Activated CD4-positive, alpha-beta memory T cell treated with anti-CD3 and anti-CD28 coated beads for 36 hours (primary cell): ENCODE data around the gene ZNRF3. TPM values are rescaled to one million over a fixed set of nuclear protein-coding genes. Genes with fewer than 3 reads are reported as not detected.
"Not testable (repeated sequence)": the region's sequence is repeated elsewhere in the genome, so short reads cannot be mapped to it uniquely, and the experiment has no call there.

Experiments
- CTCF ChIA-PET: fragments of 350-600 bp; sonication (Branson Sonifier 250); formaldehyde crosslinking; loops from one replicate; lab custom pipeline; 2021; ENCODE audit warnings: antibody characterized with exemption, inconsistent platforms; lab: Charles Lee
- POLR2A ChIA-PET: fragments of 350-600 bp; sonication (Branson Sonifier 250); formaldehyde crosslinking; loops from one replicate; lab custom pipeline; 2021; ENCODE audit warnings: antibody characterized with exemption; lab: Charles Lee
- DNase-seq: peaks from one replicate; pipeline ENCODE4 v3.0.0-alpha.2; 2020
- H3K27ac Mint-ChIP-seq: one replicate; pipeline ENCODE4 v1.8.0; 2021; ENCODE audit warnings: mixed read lengths
- H3K27me3 Mint-ChIP-seq: one replicate; pipeline ENCODE4 v1.8.0; 2021; ENCODE audit warnings: mixed read lengths
- H3K36me3 Mint-ChIP-seq: one replicate; pipeline ENCODE4 v1.8.0; 2021; ENCODE audit warnings: mixed read lengths
- H3K4me1 Mint-ChIP-seq: one replicate; pipeline ENCODE4 v1.8.0; 2021; ENCODE audit warnings: low read depth, mixed read lengths
- H3K4me3 Mint-ChIP-seq: one replicate; pipeline ENCODE4 v1.8.0; 2021; ENCODE audit warnings: mild to moderate bottlenecking, mixed read lengths
- H3K9me3 Mint-ChIP-seq: one replicate; pipeline ENCODE4 v1.8.0; 2021; ENCODE audit warnings: mixed read lengths
- intact Hi-C: fragments of 100-400 bp; cut with micrococcal nuclease; formaldehyde crosslinking; loops from one replicate; pipeline ENCODE4 v1.15.1; 2023
- total RNA-seq, 2 experiments: library from RNA; stranded (reverse); gene quantifications; one replicate each; pipeline ENCODE4 v1.2.3, GENCODE V29; 2021

Gene ZNRF3
- total RNA-seq, 2 experiments from 2014 or later = 1.3 to 1.5 TPM

GRCh38 chr22:29030016-29030617 is 146.7 kb downstream of the ZNRF3 start:
- CTCF ChIA-PET = interaction anchor here (3.7 kb wide), 1 partner anchor 11 kb away, joined by 16 read pairs; no protein-coding TSS in a partner anchor
- Mint-ChIP-seq H3K4me3 (no peak overlapping the region), H3K27me3 (peaks cover 33% of the 10 kb centered on the region), H3K9me3 (no peaks in the 10 kb centered on the region), H3K27ac (no peak overlapping the region), H3K4me1 (peaks cover 8% of the 10 kb centered on the region), H3K36me3 (no peaks in the 10 kb centered on the region)
- intact Hi-C loops = loop anchor here (10.0 kb wide), 1 partner anchor 55 kb away; no protein-coding TSS in a partner anchor
- POLR2A ChIA-PET = no interaction called here
- DNase-seq = peak; percentile 18

- intact Hi-C loops = loop anchor here (10.0 kb wide), 1 partner anchor 56 kb away; no protein-coding TSS in a partner anchor
- Mint-ChIP-seq H3K36me3 (no peaks in the 10 kb centered on the region), H3K4me3 (no peak overlapping the region), H3K9me3 (no peaks in the 10 kb centered on the region), H3K27me3 (peaks cover 33% of the 10 kb centered on the region), H3K27ac (no peak overlapping the region), H3K4me1 (peaks cover 8% of the 10 kb centered on the region)
- no peak for DNase-seq
- POLR2A ChIA-PET = interaction anchor here (0.6 kb wide), 1 partner anchor 122 kb away, joined by 3 read pairs; no protein-coding TSS in a partner anchor
- CTCF ChIA-PET = interaction anchor here (1.0 to 3.7 kb wide), 2 partner anchors 10 to 124 kb away, joined by 3 to 16 read pairs; no protein-coding TSS in a partner anchor
Measured at GRCh38 chr22:29030618-29031226, 147.3 kb downstream of the ZNRF3 start.

- POLR2A ChIA-PET = interaction anchor here (0.6 kb wide), 1 partner anchor 123 kb away, joined by 3 read pairs; no protein-coding TSS in a partner anchor
- H3K27ac Mint-ChIP-seq = no peak overlapping the region
- H3K27me3 Mint-ChIP-seq = peaks cover 33% of the 10 kb centered on the region
Measured at GRCh38 chr22:29031227-29032011, 148.0 kb downstream of the ZNRF3 start.

GRCh38 chr22:29032014-29032475 is 148.7 kb downstream of the ZNRF3 start:
- Mint-ChIP-seq H3K4me1 (peaks cover 8% of the 10 kb centered on the region), H3K27me3 (peaks cover 33% of the 10 kb centered on the region), H3K4me3 (no peak overlapping the region), H3K36me3 (no peaks in the 10 kb centered on the region), H3K27ac (no peak overlapping the region), H3K9me3 (no peaks in the 10 kb centered on the region)
- intact Hi-C loops = loop anchor here (10.0 kb wide), 1 partner anchor 57 kb away; no protein-coding TSS in a partner anchor
- ChIA-PET CTCF (interaction anchor here (1.0 kb wide), 2 partner anchors 122 to 176 kb away, joined by 3 read pairs; no protein-coding TSS in a partner anchor), POLR2A (no interaction called here)
- DNase-seq = no peak

More at GRCh38 chr22:29031227-29032011, 148.0 kb downstream of the ZNRF3 start:
- Mint-ChIP-seq H3K36me3 (no peaks in the 10 kb centered on the region), H3K9me3 (no peaks in the 10 kb centered on the region), H3K4me1 (peaks cover 8% of the 10 kb centered on the region), H3K4me3 (no peak overlapping the region)
- CTCF ChIA-PET = interaction anchor here (1.0 to 3.7 kb wide), 3 partner anchors 9 to 176 kb away, joined by 3 to 16 read pairs (median 3); no protein-coding TSS in a partner anchor
- DNase-seq = no peak
- intact Hi-C loops = loop anchor here (10.0 kb wide), 1 partner anchor 57 kb away; no protein-coding TSS in a partner anchor

GRCh38 chr22:29032584-29032983 is 149.2 kb downstream of the ZNRF3 start:
- no peak overlapping the region for H3K27ac Mint-ChIP-seq

GRCh38 chr22:29037340-29037932 is 154.1 kb downstream of the ZNRF3 start:
- DNase-seq = no peak
- no peaks in the 10 kb centered on the region for H3K9me3 Mint-ChIP-seq

More at GRCh38 chr22:29032584-29032983, 149.2 kb downstream of the ZNRF3 start:
- H3K4me3 Mint-ChIP-seq = no peak overlapping the region
- H3K4me1 Mint-ChIP-seq = peaks cover 8% of the 10 kb centered on the region
- H3K9me3 Mint-ChIP-seq = no peaks in the 10 kb centered on the region
- ChIA-PET CTCF (interaction anchor here (1.0 kb wide), 1 partner anchor 177 kb away, joined by 3 read pairs; no protein-coding TSS in a partner anchor), POLR2A (no interaction called here)
- no peaks in the 10 kb centered on the region for H3K36me3 Mint-ChIP-seq
- H3K27me3 Mint-ChIP-seq = peaks cover 33% of the 10 kb centered on the region
- intact Hi-C loops = loop anchor here (10.0 kb wide), 1 partner anchor 58 kb away; no protein-coding TSS in a partner anchor
- DNase-seq = no peak

GRCh38 chr22:29039148-29039547 is 155.8 kb downstream of the ZNRF3 start:
- peaks cover 1% of the 10 kb centered on the region for H3K27me3 Mint-ChIP-seq
- DNase-seq = no peak
- H3K36me3 Mint-ChIP-seq = no peaks in the 10 kb centered on the region
- H3K4me3 Mint-ChIP-seq = no peak overlapping the region
- intact Hi-C loops = loop anchor here (10.0 kb wide), 1 partner anchor 64 kb away; no protein-coding TSS in a partner anchor
- H3K9me3 Mint-ChIP-seq = no peaks in the 10 kb centered on the region
- no peak overlapping the region for H3K27ac Mint-ChIP-seq
- H3K4me1 Mint-ChIP-seq = no peaks in the 10 kb centered on the region
- ChIA-PET POLR2A (no interaction called here), CTCF (interaction anchor here (0.8 to 10.6 kb wide), 7 partner anchors 20 to 439 kb away, joined by 3 to 173 read pairs (median 10); no protein-coding TSS in a partner anchor)

More at GRCh38 chr22:29037340-29037932, 154.1 kb downstream of the ZNRF3 start:
- Mint-ChIP-seq H3K4me1 (no peaks in the 10 kb centered on the region), H3K27me3 (peaks cover 5% of the 10 kb centered on the region), H3K27ac (no peak overlapping the region), H3K4me3 (no peak overlapping the region), H3K36me3 (no peaks in the 10 kb centered on the region)
- ChIA-PET CTCF (interaction anchor here (8.5 to 10.6 kb wide), 2 partner anchors 181 to 437 kb away, joined by 67 to 173 read pairs; no protein-coding TSS in a partner anchor), POLR2A (no interaction called here)
- intact Hi-C loops = loop anchor here (10.0 kb wide), 1 partner anchor 63 kb away; no protein-coding TSS in a partner anchor

GRCh38 chr22:29039684-29040083 is 156.3 kb downstream of the ZNRF3 start:
- H3K4me1 Mint-ChIP-seq, H3K27ac Mint-ChIP-seq, DNase-seq, H3K27me3 Mint-ChIP-seq, POLR2A ChIA-PET, H3K4me3 Mint-ChIP-seq, H3K9me3 Mint-ChIP-seq, H3K36me3 Mint-ChIP-seq: not testable (repeated sequence)
- intact Hi-C loops = loop anchor here (1.0 to 10.0 kb wide), 3 partner anchors 65 to 439 kb away; no protein-coding TSS in a partner anchor
- CTCF ChIA-PET = interaction anchor here (0.8 to 10.6 kb wide), 13 partner anchors 20 to 439 kb away, joined by 3 to 173 read pairs (median 10); no protein-coding TSS in a partner anchor

- peaks cover 1% of the 10 kb centered on the region for H3K27me3 Mint-ChIP-seq
- no peak overlapping the region for H3K27ac Mint-ChIP-seq
- ChIA-PET CTCF (interaction anchor here (0.6 to 10.6 kb wide), 45 partner anchors 11 to 1020 kb away, joined by 3 to 173 read pairs (median 5); partner anchors contain the start of gene ZNRF3), POLR2A (interaction anchor here (1.4 kb wide), 1 partner anchor 185 kb away, joined by 8 read pairs; no protein-coding TSS in a partner anchor)
- intact Hi-C loops = loop anchor here (1.0 kb wide), 2 partner anchors 185 to 440 kb away; no protein-coding TSS in a partner anchor
- no peaks in the 10 kb centered on the region for H3K36me3 Mint-ChIP-seq
- H3K4me1 Mint-ChIP-seq = no peaks in the 10 kb centered on the region
- peak; percentile 65 for DNase-seq
- no peak overlapping the region for H3K4me3 Mint-ChIP-seq
- H3K9me3 Mint-ChIP-seq = no peaks in the 10 kb centered on the region
Measured at GRCh38 chr22:29040385-29041275, 157.3 kb downstream of the ZNRF3 start.

- H3K9me3 Mint-ChIP-seq = no peaks in the 10 kb centered on the region
- ChIA-PET POLR2A (interaction anchor here (1.4 kb wide), 1 partner anchor 186 kb away, joined by 8 read pairs; no protein-coding TSS in a partner anchor), CTCF (interaction anchor here (0.6 to 10.6 kb wide), 32 partner anchors 12 to 1021 kb away, joined by 3 to 173 read pairs (median 6); partner anchors contain the start of gene ZNRF3)
- intact Hi-C loops = no loop called here
- H3K36me3 Mint-ChIP-seq = no peaks in the 10 kb centered on the region
- no peak for DNase-seq
- no peak overlapping the region for H3K4me3 Mint-ChIP-seq
- H3K27ac Mint-ChIP-seq = no peak overlapping the region
- H3K27me3 Mint-ChIP-seq = peaks cover 1% of the 10 kb centered on the region
- H3K4me1 Mint-ChIP-seq = no peaks in the 10 kb centered on the region
Measured at GRCh38 chr22:29041408-29041807, 158.0 kb downstream of the ZNRF3 start.
